H1 (cell line): ENCODE measurements around the gene TMEM181. TPM values are rescaled to one million over a fixed set of nuclear protein-coding genes. Genes with fewer than 3 reads are reported as not detected.

ENCODE experiments used
- CTCF ChIA-PET: fragments of 300-600 bp; sonication (Branson Sonifier 250); formaldehyde crosslinking; loops from one replicate; lab custom pipeline; 2021; ENCODE audit not compliant: partially characterized antibody; lab: Charles Lee
- POLR2A ChIA-PET: fragments of 300-600 bp; sonication (Branson Sonifier 250); formaldehyde crosslinking; loops from one replicate; lab custom pipeline; 2021; ENCODE audit warnings: inconsistent platforms; ENCODE audit not compliant: partially characterized antibody; lab: Charles Lee
- DNase-seq, 2 experiments: peaks; one replicate each; pipeline versions ENCODE4 v3.0.0 to v3.0.0-alpha.2; 2010 to 2022; ENCODE audit warnings: low spot score in 2 of 2, low read depth in 1 of 2, mixed read lengths in 1 of 2
- FAIRE-seq: peaks from 2 replicates; lab custom pipeline; 2011; peaks lifted over from hg19 to GRCh38; lab: Jason Lieb, UNC
- H2AFZ ChIP-seq: 2 replicates; pipeline ENCODE4 v1.8.1; 2012; ENCODE audit warnings: low read length, inconsistent platforms
- H2AK5ac ChIP-seq: 2 replicates; pipeline ENCODE4 v1.6.1; 2013; ENCODE audit warnings: low read depth, low read length
- H2BK120ac ChIP-seq: replicated peaks from 2 replicates; pipeline ENCODE3; 2013; ENCODE audit warnings: low read depth, low read length, inconsistent platforms
- H2BK12ac ChIP-seq: 2 replicates; pipeline ENCODE4 v1.6.1; 2013; ENCODE audit warnings: low read depth, low read length
- H2BK15ac ChIP-seq: 2 replicates; pipeline ENCODE4 v1.6.1; 2013; ENCODE audit warnings: low read length
- H2BK20ac ChIP-seq: 2 replicates; pipeline ENCODE4 v1.6.1; 2013; ENCODE audit warnings: low read length
- H2BK5ac ChIP-seq: 2 replicates; pipeline ENCODE4 v1.6.1; 2013; ENCODE audit warnings: low read depth, low read length
- H3K14ac ChIP-seq: 2 replicates; pipeline ENCODE4 v1.6.1; 2013; ENCODE audit warnings: inconsistent platforms; ENCODE audit not compliant: insufficient read length
- H3K18ac ChIP-seq: 2 replicates; pipeline ENCODE4 v1.6.1; 2013; ENCODE audit warnings: low read length; ENCODE audit errors: extremely low read depth
- H3K23ac ChIP-seq: 2 replicates; pipeline ENCODE4 v1.6.1; 2013; ENCODE audit warnings: inconsistent platforms; ENCODE audit not compliant: insufficient read length
- H3K23me2 ChIP-seq: 2 replicates; pipeline ENCODE4 v1.6.1; 2013; ENCODE audit warnings: low read depth, low read length
- H3K27ac ChIP-seq: 2 replicates; pipeline ENCODE4 v1.6.1; 2011; ENCODE audit warnings: low read depth, low read length, inconsistent platforms
- H3K27me3 ChIP-seq, 4 experiments: replicated peaks in 1 of 4; 1 replicate in 1 of 4; 2 replicates in 3 of 4; pipeline versions ENCODE4 v1.6.1 to v1.8.1; 2011 to 2013; ENCODE audit warnings: low read length in 3 of 4, mild to moderate bottlenecking in 3 of 4, inconsistent platforms in 2 of 4, mixed read lengths in 2 of 4, moderate library complexity in 1 of 4; ENCODE audit not compliant: control insufficient read depth in 3 of 4, insufficient read depth in 3 of 4; ENCODE audit errors: extremely low read depth in 1 of 4
- H3K36me3 ChIP-seq, 4 experiments: 2 replicates each; pipeline versions ENCODE4 v1.6.1 to v1.8.1; 2011 to 2013; ENCODE audit warnings: mild to moderate bottlenecking in 4 of 4, low read length in 3 of 4, moderate library complexity in 2 of 4, control low read depth in 1 of 4, inconsistent platforms in 1 of 4; ENCODE audit not compliant: insufficient read depth in 4 of 4, control insufficient read depth in 2 of 4
- H3K4ac ChIP-seq: replicated peaks from 2 replicates; pipeline ENCODE3; 2013; ENCODE audit warnings: low read length, low read depth, mixed read lengths, inconsistent platforms; ENCODE audit not compliant: insufficient read length
- H3K4me1 ChIP-seq, 4 experiments: replicated peaks in 1 of 4; 1 replicate in 1 of 4; 2 replicates in 3 of 4; pipeline versions ENCODE4 v1.6.1 to v1.8.1; 2011 to 2013; ENCODE audit warnings: low read length in 3 of 4, inconsistent platforms in 2 of 4, mixed read lengths in 1 of 4; ENCODE audit not compliant: insufficient read depth in 4 of 4, control insufficient read depth in 3 of 4
- H3K4me2 ChIP-seq, 2 experiments: 2 replicates each; pipeline versions ENCODE4 v1.6.1 to v1.8.1; 2011 to 2013; ENCODE audit warnings: low read depth in 2 of 2, low read length in 2 of 2, control low read depth in 1 of 2, inconsistent platforms in 1 of 2, mild to moderate bottlenecking in 1 of 2; ENCODE audit not compliant: insufficient read depth in 1 of 2
- H3K4me3 ChIP-seq, 4 experiments: fragments of 200-600, 300-600 bp in 1 of 4; sonication (generic), shearing (Covaris generic), sonication (Bioruptor Twin) in 1 of 4; 2 replicates each; pipeline versions ENCODE4 v1.5.1 to v1.8.1; 2011 to 2016; ENCODE audit warnings: low read length in 4 of 4, low read depth in 3 of 4, control low read depth in 2 of 4, inconsistent platforms in 2 of 4, mild to moderate bottlenecking in 2 of 4, mixed read lengths in 1 of 4, moderate library complexity in 1 of 4; ENCODE audit not compliant: insufficient read depth in 2 of 4; ENCODE audit errors: extremely low read depth in 1 of 4
- H3K56ac ChIP-seq: replicated peaks from 2 replicates; pipeline ENCODE3; 2013; ENCODE audit warnings: low read depth, mild to moderate bottlenecking, mixed read lengths, low read length, inconsistent platforms; ENCODE audit not compliant: insufficient read length
- H3K79me1 ChIP-seq: 2 replicates; pipeline ENCODE4 v1.6.1; 2013; ENCODE audit warnings: low read depth, low read length, control low read depth
- H3K79me2 ChIP-seq, 2 experiments: 2 replicates each; pipeline versions ENCODE4 v1.6.1 to v1.8.1; 2012 to 2013; ENCODE audit warnings: low read length in 2 of 2, mild to moderate bottlenecking in 2 of 2, inconsistent platforms in 1 of 2; ENCODE audit not compliant: insufficient read depth in 2 of 2, control insufficient read depth in 1 of 2
- H3K9ac ChIP-seq, 4 experiments: replicated peaks in 1 of 4; 1 replicate in 1 of 4; 2 replicates in 3 of 4; pipeline versions ENCODE4 v1.6.1 to v1.8.1; 2011 to 2013; ENCODE audit warnings: low read depth in 3 of 4, low read length in 3 of 4, control low read depth in 2 of 4, mild to moderate bottlenecking in 2 of 4, moderate library complexity in 2 of 4, inconsistent platforms in 1 of 4; ENCODE audit errors: extremely low read depth in 1 of 4
- H3K9me3 ChIP-seq, 2 experiments: 2 replicates each; pipeline versions ENCODE4 v1.6.1 to v1.8.1; 2012 to 2013; ENCODE audit warnings: mild to moderate bottlenecking in 2 of 2, moderate library complexity in 2 of 2, control low read depth in 1 of 2, inconsistent platforms in 1 of 2, low read depth in 1 of 2, low read length in 1 of 2, mixed read lengths in 1 of 2; ENCODE audit not compliant: insufficient read depth in 2 of 2
- H4K20me1 ChIP-seq, 2 experiments: replicated peaks in 1 of 2; 2 replicates each; pipeline versions ENCODE3 to v1.8.1; 2011 to 2013; ENCODE audit warnings: inconsistent platforms in 2 of 2, low read length in 2 of 2, mild to moderate bottlenecking in 1 of 2; ENCODE audit not compliant: insufficient read depth in 2 of 2, control insufficient read depth in 1 of 2
- H4K5ac ChIP-seq: 2 replicates; pipeline ENCODE4 v1.6.1; 2013; ENCODE audit warnings: low read length, low read depth, mixed read lengths, inconsistent platforms; ENCODE audit not compliant: insufficient read length
- H4K8ac ChIP-seq: 2 replicates; pipeline ENCODE4 v1.8.0; 2013; ENCODE audit warnings: mild to moderate bottlenecking, moderate library complexity, low read length, inconsistent platforms; ENCODE audit not compliant: insufficient read depth; ENCODE audit errors: extremely low read depth
- H4K91ac ChIP-seq: replicated peaks from 2 replicates; pipeline ENCODE3; 2013; ENCODE audit warnings: low read length, mixed read lengths, inconsistent platforms; ENCODE audit not compliant: insufficient read length
- JUN ChIP-seq: IDR thresholded peaks from 2 replicates; pipeline ENCODE4 v1.6.1; 2011; ENCODE audit warnings: low read depth, mild to moderate bottlenecking, improper control_type of control experiment, low read length
- NANOG ChIP-seq: IDR thresholded peaks from 2 replicates; pipeline ENCODE4 v1.6.1; 2011; ENCODE audit warnings: low read length, low read depth, mild to moderate bottlenecking, inconsistent platforms; ENCODE audit not compliant: insufficient read depth, poor library complexity, severe bottlenecking
- POLR2AphosphoS5 ChIP-seq: IDR thresholded peaks from 2 replicates; pipeline ENCODE4 v1.6.1; 2011; ENCODE audit warnings: low read depth, low read length
- TCF12 ChIP-seq: IDR thresholded peaks from 2 replicates; pipeline ENCODE4 v1.6.1; 2011; ENCODE audit warnings: low read depth, mild to moderate bottlenecking, low read length
- WGBS, 2 experiments: shearing (Covaris generic) in 1 of 2; methylation state at CpG; one replicate each; pipeline versions ENCODE4 v1.1.6 to v1.1.7; 2013 to 2015; ENCODE audit warnings: low lambda C conversion rate in 2 of 2, mixed read lengths in 2 of 2, inconsistent platforms in 1 of 2, low coverage in 1 of 2, missing lambda C conversion rate in 1 of 2; ENCODE audit not compliant: insufficient replicate concordance in 2 of 2, insufficient coverage in 1 of 2, insufficient read length in 1 of 2; ENCODE audit errors: extremely low coverage in 1 of 2, missing lambda C conversion rate in 1 of 2; 5-methylcytosine and 5-hydroxymethylcytosine counted together
- polyA plus RNA-seq, 7 experiments: library from polyadenylated mRNA; depleted of rRNA in 3 of 7; stranded (reverse) in 5 of 7; unstranded in 2 of 7; fragments of >200 nt in 5 of 7; fragments of 200-250 nt in 2 of 7; gene quantifications; 1 replicate in 5 of 7; 2 replicates in 1 of 7; 4 replicates in 1 of 7; pipeline versions ENCODE4 v1.2.1 to v1.2.3, GENCODE V29; 2011 to 2013; ENCODE audit warnings: missing spikeins in 2 of 7, mixed read lengths in 2 of 7
- total RNA-seq: library from RNA; stranded (reverse); fragmentation: NEBNext Ultra II Directional; extraction: Animal tissue kit (Norgen Biotek cat#: 25700); gene quantifications from 2 replicates; pipeline ENCODE4 v1.2.1, GENCODE V29; 2021

Gene TMEM181
- total and polyA plus RNA-seq, 2 of the 8 experiments (the other 6 are each of a cell fraction or from before 2014, with no cell fraction given) = 8.6 to 19.0 TPM

GRCh38 chr6:158674342-158675131 lies 114.6 kb downstream of the TMEM181 start:
- Histone ChIP-seq H3K4me1 (no peaks in the 10 kb centered on the region), H2BK20ac (no peak overlapping the region), H3K4ac (no peak overlapping the region), H2AFZ (no peak overlapping the region), H2AK5ac (no peak overlapping the region), H4K20me1 (no peaks in the 10 kb centered on the region), H3K79me1 (no peaks in the 10 kb centered on the region), H2BK5ac (no peak overlapping the region), H3K14ac (no peak overlapping the region), H3K9me3 (no peaks in the 10 kb centered on the region), H2BK120ac (no peak overlapping the region), H3K23ac (no peak overlapping the region), H3K36me3 (no peaks in the 10 kb centered on the region), H2BK15ac (no peak overlapping the region), H4K5ac (no peak overlapping the region), H4K91ac (no peak overlapping the region), H3K79me2 (no peaks in the 10 kb centered on the region), H3K4me3 (no peak overlapping the region), H3K18ac (no peak overlapping the region), H3K9ac (no peak overlapping the region), H3K4me2 (no peak overlapping the region), H3K56ac (no peak overlapping the region), H2BK12ac (no peak overlapping the region), H3K23me2 (no peaks in the 10 kb centered on the region), H3K27ac (no peak overlapping the region), H3K27me3 (no peaks in the 10 kb centered on the region), H4K8ac (no peak overlapping the region)
- 92% methylated on average over 14 of the region's 14 CpGs; no CpG with 5 or more reads in 1 of the 2 experiments for WGBS, 2 experiments
- TF ChIP-seq JUN (no peak), TCF12 (no peak), POLR2AphosphoS5 (no peak), NANOG (no peak)
- FAIRE-seq (no peak), DNase-seq (no peak)
- POLR2A ChIA-PET = interaction anchor here (1.4 kb wide), 1 partner anchor 325 kb away, joined by 5 read pairs; the partner anchor contains the start of gene RSPH3
- CTCF ChIA-PET = interaction anchor here (0.8 to 6.4 kb wide), 6 partner anchors 9 to 44 kb away, joined by 3 to 39 read pairs (median 4); no protein-coding TSS in a partner anchor
